Heart left ventricle (tissue), 13 donors: ENCODE data around the gene FRMD1.

Source experiments
- POLR2A ChIP-seq, 2 donors: fragments of 450-650 bp; IDR thresholded peaks; one replicate each; pipeline ENCODE4 v1.6.1; 2017; ENCODE audit warnings: antibody characterized with exemption in 2 of 2, mild to moderate bottlenecking in 2 of 2, moderate library complexity in 2 of 2
- TF ChIP-seq, protein P1 (sequence below), 12 donors: fragments of 200-600 bp; sonication (generic) in 4 of 12; IDR thresholded peaks; one replicate each; pipeline versions ENCODE4 v1.5.0 to v1.8.0; 2018 to 2022; ENCODE audit warnings: antibody characterized with exemption in 12 of 12, mild to moderate bottlenecking in 5 of 12
- donor health status: ischemic (EF 13 %, LVEDD 7.1; RV severe dilation, severe dysfunction).
- donor health status: DM: no; HTN: yes; CAD: no.
- donor health status: DM: no; HTN: no; CAD: no.
- donor health status: ischemic (EF 25% LVEDD 6.9; RV normal size, moderate dysfunction).
- donor health status: ischemic (EF 25% LVEDD 5.7; RV mildly dilated, moderate dysfunction).
- donor health status: ischemic (EF 35%, LVEDD 5.7; RV mildly dilated, moderate dysfunction).
- donor health status: nonischemic (EF 11% LVEDD 7.7; RV severe dilation, severe dysfunction).
- donor health status: DM: yes; HTN: yes; CAD: no.
- donor health status: PGD.
- donor health status: ischemic (EF 29% LVEDD 5.4; RV normal size, mild dysfunction).
- donor health status: nonischemic (EF 23%, LVEDD 6.1; RV moderate dilation, normal function).

GRCh38 chr6:168128006-168128630 is 49.1 kb upstream of the FRMD1 start:
- TF ChIP-seq, protein P1, sequence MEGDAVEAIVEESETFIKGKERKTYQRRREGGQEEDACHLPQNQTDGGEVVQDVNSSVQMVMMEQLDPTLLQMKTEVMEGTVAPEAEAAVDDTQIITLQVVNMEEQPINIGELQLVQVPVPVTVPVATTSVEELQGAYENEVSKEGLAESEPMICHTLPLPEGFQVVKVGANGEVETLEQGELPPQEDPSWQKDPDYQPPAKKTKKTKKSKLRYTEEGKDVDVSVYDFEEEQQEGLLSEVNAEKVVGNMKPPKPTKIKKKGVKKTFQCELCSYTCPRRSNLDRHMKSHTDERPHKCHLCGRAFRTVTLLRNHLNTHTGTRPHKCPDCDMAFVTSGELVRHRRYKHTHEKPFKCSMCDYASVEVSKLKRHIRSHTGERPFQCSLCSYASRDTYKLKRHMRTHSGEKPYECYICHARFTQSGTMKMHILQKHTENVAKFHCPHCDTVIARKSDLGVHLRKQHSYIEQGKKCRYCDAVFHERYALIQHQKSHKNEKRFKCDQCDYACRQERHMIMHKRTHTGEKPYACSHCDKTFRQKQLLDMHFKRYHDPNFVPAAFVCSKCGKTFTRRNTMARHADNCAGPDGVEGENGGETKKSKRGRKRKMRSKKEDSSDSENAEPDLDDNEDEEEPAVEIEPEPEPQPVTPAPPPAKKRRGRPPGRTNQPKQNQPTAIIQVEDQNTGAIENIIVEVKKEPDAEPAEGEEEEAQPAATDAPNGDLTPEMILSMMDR (IDR thresholded peaks at IDR 0.05) = no peak
- TF ChIP-seq POLR2A (IDR thresholded peaks at IDR 0.05) = no peak
